NCI-H1694 (cell line): ENCODE measurements around the gene PLA2G4D.

Experiments used
- DNase-seq: peaks from one replicate; lab custom pipeline; 2025; lab: John Stamatoyannopoulos, UW

Gene PLA2G4D

GRCh38 chr15:42094512-42094963, at the start of gene PLA2G4D:
PLA2G4D (minus strand) TSS chr15:42094562; CDS start chr15:42094459, 103 bp downstream.
- no peak for DNase-seq

- no peak for DNase-seq
Measured at GRCh38 chr15:42143356-42143755, 49.0 kb upstream of the PLA2G4D start.

- DNase-seq = no peak
Measured at GRCh38 chr15:42141795-42142667, 47.7 kb upstream of the PLA2G4D start.

GRCh38 chr15:42141246-42141645, 46.9 kb upstream of the PLA2G4D start:
- no peak for DNase-seq

GRCh38 chr15:42140383-42141070, 46.2 kb upstream of the PLA2G4D start:
- DNase-seq = no peak

- no peak for DNase-seq
Measured at GRCh38 chr15:42139596-42139995, 45.2 kb upstream of the PLA2G4D start.

GRCh38 chr15:42138968-42139386, 44.6 kb upstream of the PLA2G4D start:
- DNase-seq = no peak

GRCh38 chr15:42138411-42138810, 44.0 kb upstream of the PLA2G4D start:
- DNase-seq = no peak

GRCh38 chr15:42137461-42138261, 43.3 kb upstream of the PLA2G4D start:
- peak; percentile 56 for DNase-seq

- DNase-seq = no peak
Measured at GRCh38 chr15:42136513-42136912, 42.2 kb upstream of the PLA2G4D start.

- DNase-seq = no peak
Measured at GRCh38 chr15:42135351-42135750, 41.0 kb upstream of the PLA2G4D start.

- no peak for DNase-seq
Measured at GRCh38 chr15:42134617-42135245, 40.4 kb upstream of the PLA2G4D start.

- DNase-seq = peak; percentile 51
Measured at GRCh38 chr15:42133886-42134502, 39.6 kb upstream of the PLA2G4D start.

GRCh38 chr15:42133356-42133755, 39.0 kb upstream of the PLA2G4D start:
- no peak for DNase-seq

GRCh38 chr15:42131826-42132806, 37.8 kb upstream of the PLA2G4D start:
- DNase-seq = no peak

GRCh38 chr15:42131006-42131405, 36.6 kb upstream of the PLA2G4D start:
- no peak for DNase-seq

- no peak for DNase-seq
Measured at GRCh38 chr15:42130246-42130986, 36.1 kb upstream of the PLA2G4D start.

GRCh38 chr15:42129364-42129763, 35.0 kb upstream of the PLA2G4D start:
- no peak for DNase-seq

- no peak for DNase-seq
Measured at GRCh38 chr15:42128476-42128875, 34.1 kb upstream of the PLA2G4D start.
